GM23338 (cell line): ENCODE results near the gene ZNF630. TPM values are rescaled to one million over a fixed set of nuclear protein-coding genes. Genes with fewer than 3 reads are reported as not detected.

Experiments used
- ATAC-seq: fragments of 200-7000 bp; cut with Tn5 transposase; 3 replicates; pipeline ENCODE4 v1.9.1; 2020
- DNase-seq: peaks from one replicate; pipeline ENCODE4 v3.0.0-alpha.2; 2015; ENCODE audit warnings: low spot score
- H2AFZ ChIP-seq: fragments of 200-600 bp; sonication (generic); 2 replicates; pipeline ENCODE4 v1.8.0; 2016; ENCODE audit warnings: antibody characterized with exemption, mild to moderate bottlenecking, moderate library complexity
- H3F3A ChIP-seq: fragments of 200-600 bp; sonication (generic); replicated peaks from 2 replicates; pipeline ENCODE4 v1.8.0; 2017; ENCODE audit warnings: antibody characterized with exemption, mixed run types, low read depth
- H3K27ac ChIP-seq: fragments of 200-600 bp; sonication (generic); 2 replicates; pipeline ENCODE4 v1.6.1; 2016; ENCODE audit warnings: low read depth
- H3K27me3 ChIP-seq: fragments of 200-600 bp; sonication (generic); 2 replicates; pipeline ENCODE4 v1.8.0; 2016; ENCODE audit warnings: mild to moderate bottlenecking, mixed run types, moderate library complexity; ENCODE audit not compliant: insufficient read depth
- H3K36me3 ChIP-seq: fragments of 200-600 bp; sonication (generic); 2 replicates; pipeline ENCODE4 v1.8.0; 2016; ENCODE audit warnings: mild to moderate bottlenecking; ENCODE audit not compliant: insufficient read depth
- H3K4me1 ChIP-seq: fragments of 200-600 bp; sonication (generic); 2 replicates; pipeline ENCODE4 v1.8.0; 2016; ENCODE audit warnings: mild to moderate bottlenecking, moderate library complexity; ENCODE audit not compliant: insufficient read depth
- H3K4me2 ChIP-seq: fragments of 200-600 bp; sonication (generic); 2 replicates; pipeline ENCODE4 v1.7.1; 2017; ENCODE audit warnings: mixed run types
- H3K4me3 ChIP-seq: fragments of 200-600 bp; sonication (generic); 2 replicates; pipeline ENCODE4 v1.6.1; 2016; ENCODE audit warnings: mixed run types
- H3K79me2 ChIP-seq: fragments of 200-600 bp; sonication (generic); replicated peaks from 2 replicates; pipeline ENCODE4 v1.8.0; 2017; ENCODE audit warnings: mild to moderate bottlenecking; ENCODE audit not compliant: insufficient read depth
- H3K9me2 ChIP-seq: fragments of 200-600 bp; sonication (generic); 2 replicates; pipeline ENCODE4 v1.8.0; 2017; ENCODE audit not compliant: insufficient read depth
- H4K20me1 ChIP-seq: fragments of 200-600 bp; sonication (generic); replicated peaks from 2 replicates; pipeline ENCODE4 v1.8.0; 2017; ENCODE audit warnings: mild to moderate bottlenecking; ENCODE audit not compliant: insufficient read depth
- H3K27ac Mint-ChIP-seq: 2 replicates; pipeline ENCODE4 v1.8.0; 2020; ENCODE audit warnings: inconsistent platforms, mild to moderate bottlenecking, moderate library complexity, mixed read lengths
- H3K27me3 Mint-ChIP-seq: 3 replicates; pipeline ENCODE4 v1.8.0; 2022; ENCODE audit warnings: low read depth, mild to moderate bottlenecking, moderate library complexity, mixed read lengths, inconsistent platforms; ENCODE audit not compliant: insufficient read depth, poor library complexity
- H3K36me3 Mint-ChIP-seq: 3 replicates; pipeline ENCODE4 v1.8.0; 2021; ENCODE audit warnings: low read depth, mild to moderate bottlenecking, inconsistent platforms, moderate library complexity, mixed read lengths
- H3K4me1 Mint-ChIP-seq: 3 replicates; pipeline ENCODE4 v1.8.0; 2020; ENCODE audit warnings: mild to moderate bottlenecking, inconsistent platforms, mixed read lengths
- H3K4me3 Mint-ChIP-seq: 3 replicates; pipeline ENCODE4 v1.8.0; 2021; ENCODE audit warnings: moderate library complexity, mild to moderate bottlenecking, inconsistent platforms, mixed read lengths
- H3K9me3 Mint-ChIP-seq: 3 replicates; pipeline ENCODE4 v1.8.0; 2020; ENCODE audit warnings: moderate library complexity, mild to moderate bottlenecking, inconsistent platforms, mixed read lengths
- CREB1 ChIP-seq: fragments of 250-450 bp; sonication (Bioruptor Pico); IDR thresholded peaks from 2 replicates; pipeline ENCODE4 v1.5.0; 2020; ENCODE audit warnings: low read depth, mild to moderate bottlenecking, moderate library complexity
- POLR2AphosphoS5 ChIP-seq: IDR thresholded peaks from 2 replicates; pipeline ENCODE4 v1.6.1; 2016; ENCODE audit warnings: antibody characterized with exemption, low read depth
- STAT1 ChIP-seq: IDR thresholded peaks from one replicate; pipeline ENCODE4 v1.6.1; 2016; ENCODE audit warnings: antibody characterized with exemption; ENCODE audit not compliant: unreplicated experiment
- polyA plus RNA-seq: library from polyadenylated mRNA; unstranded; fragments of >200 nt; fragmentation: Nextera tagmentation; extraction: Ambion mirVana; gene quantifications from 2 replicates; pipeline ENCODE4 v1.2.1, GENCODE V29; 2016
- total RNA-seq: library from RNA; depleted of rRNA; stranded (reverse); fragments of >200 nt; shearing (Covaris generic); gene quantifications from 2 replicates; pipeline ENCODE4 v1.2.3, GENCODE V29; 2014
- TF ChIP-seq, protein P1 (sequence below), 2 experiments: fragments of 200-600 bp in 1 of 2; sonication (generic) in 1 of 2; conservative IDR thresholded peaks; 2 replicates each; pipeline versions ENCODE4 v1.5.1 to v1.6.1; 2016 to 2017; ENCODE audit warnings: antibody characterized with exemption in 2 of 2, low read depth in 2 of 2, mild to moderate bottlenecking in 2 of 2, moderate library complexity in 1 of 2
- TF ChIP-seq, protein P2 (sequence below): IDR thresholded peaks from one replicate; pipeline ENCODE4 v1.6.1; 2018; ENCODE audit warnings: antibody characterized with exemption; ENCODE audit not compliant: unreplicated experiment
- TF ChIP-seq, protein P3 (sequence below): IDR thresholded peaks from 2 replicates; pipeline ENCODE4 v1.6.1; 2016; ENCODE audit warnings: antibody characterized with exemption

Gene ZNF630
- total and polyA plus RNA-seq, 2 experiments from 2014 or later = 0.95 to 2.2 TPM

DNA sequence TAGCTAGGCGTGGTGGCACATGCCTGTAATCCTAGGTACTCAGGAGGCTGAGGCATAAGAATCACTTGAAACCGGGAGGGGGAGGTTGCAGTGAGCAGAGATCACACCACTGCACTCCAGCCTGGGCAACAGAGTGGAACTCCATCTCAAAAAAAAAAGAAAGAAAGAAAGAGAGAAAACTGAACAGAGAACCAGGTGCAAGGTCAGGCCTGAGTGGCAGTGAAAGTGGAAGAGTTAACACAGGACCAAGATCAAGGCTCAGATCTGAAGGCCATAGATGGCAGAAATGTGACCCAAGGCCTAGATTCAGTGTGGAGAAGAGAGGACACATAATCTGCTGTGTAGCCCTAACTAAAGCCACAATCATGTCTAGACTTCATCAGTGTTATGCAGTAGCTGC, 4.9 kb upstream of the ZNF630 start (continued):
- TF ChIP-seq, protein P1, sequence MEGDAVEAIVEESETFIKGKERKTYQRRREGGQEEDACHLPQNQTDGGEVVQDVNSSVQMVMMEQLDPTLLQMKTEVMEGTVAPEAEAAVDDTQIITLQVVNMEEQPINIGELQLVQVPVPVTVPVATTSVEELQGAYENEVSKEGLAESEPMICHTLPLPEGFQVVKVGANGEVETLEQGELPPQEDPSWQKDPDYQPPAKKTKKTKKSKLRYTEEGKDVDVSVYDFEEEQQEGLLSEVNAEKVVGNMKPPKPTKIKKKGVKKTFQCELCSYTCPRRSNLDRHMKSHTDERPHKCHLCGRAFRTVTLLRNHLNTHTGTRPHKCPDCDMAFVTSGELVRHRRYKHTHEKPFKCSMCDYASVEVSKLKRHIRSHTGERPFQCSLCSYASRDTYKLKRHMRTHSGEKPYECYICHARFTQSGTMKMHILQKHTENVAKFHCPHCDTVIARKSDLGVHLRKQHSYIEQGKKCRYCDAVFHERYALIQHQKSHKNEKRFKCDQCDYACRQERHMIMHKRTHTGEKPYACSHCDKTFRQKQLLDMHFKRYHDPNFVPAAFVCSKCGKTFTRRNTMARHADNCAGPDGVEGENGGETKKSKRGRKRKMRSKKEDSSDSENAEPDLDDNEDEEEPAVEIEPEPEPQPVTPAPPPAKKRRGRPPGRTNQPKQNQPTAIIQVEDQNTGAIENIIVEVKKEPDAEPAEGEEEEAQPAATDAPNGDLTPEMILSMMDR (conservative IDR thresholded peaks at IDR 0.05; ENCODE audit: low read depth in 2 of 2) = no peak
- TF ChIP-seq, protein P2, sequence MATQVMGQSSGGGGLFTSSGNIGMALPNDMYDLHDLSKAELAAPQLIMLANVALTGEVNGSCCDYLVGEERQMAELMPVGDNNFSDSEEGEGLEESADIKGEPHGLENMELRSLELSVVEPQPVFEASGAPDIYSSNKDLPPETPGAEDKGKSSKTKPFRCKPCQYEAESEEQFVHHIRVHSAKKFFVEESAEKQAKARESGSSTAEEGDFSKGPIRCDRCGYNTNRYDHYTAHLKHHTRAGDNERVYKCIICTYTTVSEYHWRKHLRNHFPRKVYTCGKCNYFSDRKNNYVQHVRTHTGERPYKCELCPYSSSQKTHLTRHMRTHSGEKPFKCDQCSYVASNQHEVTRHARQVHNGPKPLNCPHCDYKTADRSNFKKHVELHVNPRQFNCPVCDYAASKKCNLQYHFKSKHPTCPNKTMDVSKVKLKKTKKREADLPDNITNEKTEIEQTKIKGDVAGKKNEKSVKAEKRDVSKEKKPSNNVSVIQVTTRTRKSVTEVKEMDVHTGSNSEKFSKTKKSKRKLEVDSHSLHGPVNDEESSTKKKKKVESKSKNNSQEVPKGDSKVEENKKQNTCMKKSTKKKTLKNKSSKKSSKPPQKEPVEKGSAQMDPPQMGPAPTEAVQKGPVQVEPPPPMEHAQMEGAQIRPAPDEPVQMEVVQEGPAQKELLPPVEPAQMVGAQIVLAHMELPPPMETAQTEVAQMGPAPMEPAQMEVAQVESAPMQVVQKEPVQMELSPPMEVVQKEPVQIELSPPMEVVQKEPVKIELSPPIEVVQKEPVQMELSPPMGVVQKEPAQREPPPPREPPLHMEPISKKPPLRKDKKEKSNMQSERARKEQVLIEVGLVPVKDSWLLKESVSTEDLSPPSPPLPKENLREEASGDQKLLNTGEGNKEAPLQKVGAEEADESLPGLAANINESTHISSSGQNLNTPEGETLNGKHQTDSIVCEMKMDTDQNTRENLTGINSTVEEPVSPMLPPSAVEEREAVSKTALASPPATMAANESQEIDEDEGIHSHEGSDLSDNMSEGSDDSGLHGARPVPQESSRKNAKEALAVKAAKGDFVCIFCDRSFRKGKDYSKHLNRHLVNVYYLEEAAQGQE = no peak
- TF ChIP-seq, protein P3, sequence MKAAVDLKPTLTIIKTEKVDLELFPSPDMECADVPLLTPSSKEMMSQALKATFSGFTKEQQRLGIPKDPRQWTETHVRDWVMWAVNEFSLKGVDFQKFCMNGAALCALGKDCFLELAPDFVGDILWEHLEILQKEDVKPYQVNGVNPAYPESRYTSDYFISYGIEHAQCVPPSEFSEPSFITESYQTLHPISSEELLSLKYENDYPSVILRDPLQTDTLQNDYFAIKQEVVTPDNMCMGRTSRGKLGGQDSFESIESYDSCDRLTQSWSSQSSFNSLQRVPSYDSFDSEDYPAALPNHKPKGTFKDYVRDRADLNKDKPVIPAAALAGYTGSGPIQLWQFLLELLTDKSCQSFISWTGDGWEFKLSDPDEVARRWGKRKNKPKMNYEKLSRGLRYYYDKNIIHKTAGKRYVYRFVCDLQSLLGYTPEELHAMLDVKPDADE = no peak
- no peak for TF ChIP-seq CREB1 (CRISPR knock-in tag)

DNA sequence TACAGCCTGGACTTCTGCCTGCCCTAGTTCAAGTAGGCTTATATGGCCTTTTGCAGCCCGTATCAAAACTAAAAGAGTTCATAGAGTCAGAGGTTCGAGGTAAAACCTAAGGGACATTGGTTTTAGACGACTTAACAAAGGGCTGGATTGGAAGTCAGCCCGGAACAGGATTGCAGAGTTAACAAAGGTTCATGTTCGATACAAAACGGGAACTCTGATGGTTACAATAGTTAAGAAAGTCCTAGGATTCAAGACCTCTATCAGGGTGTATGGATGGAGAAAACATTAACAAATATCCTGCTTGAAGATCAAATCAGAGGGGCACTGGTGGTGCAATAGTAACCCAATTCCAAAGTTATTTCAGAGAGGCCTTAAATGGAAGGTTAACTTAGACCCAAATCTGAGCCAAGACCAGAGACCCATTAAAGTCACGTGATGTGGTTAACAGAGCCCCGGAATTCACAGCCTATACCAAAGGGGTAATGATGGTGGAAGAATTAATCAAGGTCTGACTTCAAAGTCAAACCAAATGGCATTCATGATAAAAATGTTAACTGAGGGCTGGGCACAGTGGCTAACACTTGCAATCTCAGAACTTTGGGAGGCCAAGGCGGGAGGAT, 656 bp upstream of the ZNF630 start:
- Histone ChIP-seq H3K9me2 (no peaks in the 10 kb centered on the region), H3F3A (no peaks in the 10 kb centered on the region), H3K27me3 (no peaks in the 10 kb centered on the region), H3K4me3 (peak overlapping the region; percentile 81), H3K4me1 (no peaks in the 10 kb centered on the region), H4K20me1 (no peaks in the 10 kb centered on the region), H3K36me3 (no peaks in the 10 kb centered on the region), H3K79me2 (no peaks in the 10 kb centered on the region), H3K27ac (no peak overlapping the region), H2AFZ (peak overlapping the region; percentile 63; the same call in 1 of the 2 replicates), H3K4me2 (peak overlapping the region; percentile 77; the same call in 1 of the 2 replicates)
- DNase-seq = no peak
- Mint-ChIP-seq H3K4me3 (peak overlapping the region; percentile 91), H3K27ac (no peak overlapping the region; the same call in 1 of the 2 replicates), H3K4me1 (0 out of 3 replicates have a peak, but pooled peaks cover 5% of the 10 kb centered on the region), H3K9me3 (no peaks in the 10 kb centered on the region; the same call in 2 of the 3 replicates), H3K36me3 (no peaks in the 10 kb centered on the region), H3K27me3 (peaks cover 6% of the 10 kb centered on the region)
- no peak for ATAC-seq
- TF ChIP-seq, protein P3 = no peak
- TF ChIP-seq STAT1 = no peak
- no peak for TF ChIP-seq POLR2AphosphoS5
